Measurements from ENCODE around the gene PAFAH1B1. TPM values are rescaled to one million over a fixed set of nuclear protein-coding genes. Genes with fewer than 3 reads are reported as not detected.

PAFAH1B1 gene
- total RNA-seq, 1 experiment from 2014 or later = 49.1 TPM

DNA sequence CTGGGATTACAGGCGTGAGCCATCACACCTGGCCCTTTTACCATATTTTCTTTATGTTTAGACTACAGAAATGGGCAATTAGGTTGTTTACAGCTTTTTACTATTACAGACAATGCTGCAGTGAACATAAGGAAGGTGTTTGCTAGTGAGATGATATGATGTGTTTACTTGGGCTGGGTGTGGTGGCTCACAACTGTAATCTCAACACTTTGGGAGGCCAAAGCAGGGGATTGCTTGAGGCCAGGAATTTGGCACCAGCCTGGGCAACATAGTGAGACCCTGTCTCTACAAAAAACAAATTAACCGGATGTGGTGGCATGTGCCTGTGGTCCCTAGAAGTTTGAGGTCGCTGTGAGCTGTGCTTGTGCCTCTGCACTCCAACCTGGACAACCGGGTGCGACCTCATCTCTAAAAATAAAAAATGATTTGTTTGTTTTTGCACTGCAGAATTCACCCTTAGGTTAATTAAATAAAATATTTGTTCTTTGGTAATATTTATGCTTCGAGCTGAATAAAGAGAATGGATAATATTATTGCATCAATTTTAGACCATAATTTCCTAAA, 15.0 kb downstream of the PAFAH1B1 start:
- Histone ChIP-seq H3K27ac (ENCODE audit: low read length) (no peak overlapping the region), H3F3A (ENCODE audit: low read length, unreplicated experiment) (no peaks in the 10 kb centered on the region), H3K9me3 (ENCODE audit: low read length) (no peaks in the 10 kb centered on the region), H3K79me2 (ENCODE audit: low read length) (peaks cover 99% of the 10 kb centered on the region), H3K4me1 (ENCODE audit: insufficient read depth, low read length) (no peaks in the 10 kb centered on the region), H2AFZ (ENCODE audit: low read length) (no peak overlapping the region), H3K9ac (ENCODE audit: low read length) (no peak overlapping the region), H3K36me3 (ENCODE audit: low read depth, low read length) (no peaks in the 10 kb centered on the region), H3K9me2 (replicated peaks; ENCODE audit: low read length) (no peaks in the 10 kb centered on the region), H3K4me3 (ENCODE audit: low read length) (no peak overlapping the region), H4K20me1 (ENCODE audit: low read length) (peaks cover 45% of the 10 kb centered on the region), H3K27me3 (ENCODE audit: low read length) (no peaks in the 10 kb centered on the region), H3K4me2 (ENCODE audit: low read length) (no peak overlapping the region)
- CTCF ChIA-PET = interaction anchor here (0.6 kb wide), 1 partner anchor 34 kb away, joined by 3 read pairs; no protein-coding TSS in a partner anchor
- intact Hi-C loops (cut with micrococcal nuclease) = no loop called here
- no TSS peak for BruUV-seq (replicated peaks)
- ATAC-seq (no peak), DNase-seq (no peak)
- POLR2A ChIA-PET (ENCODE audit: unreplicated experiment) = no interaction called here
- TF ChIP-seq EZH2 (IDR thresholded peaks at IDR 0.05; ENCODE audit: low read length, unreplicated experiment) = no peak

DNA sequence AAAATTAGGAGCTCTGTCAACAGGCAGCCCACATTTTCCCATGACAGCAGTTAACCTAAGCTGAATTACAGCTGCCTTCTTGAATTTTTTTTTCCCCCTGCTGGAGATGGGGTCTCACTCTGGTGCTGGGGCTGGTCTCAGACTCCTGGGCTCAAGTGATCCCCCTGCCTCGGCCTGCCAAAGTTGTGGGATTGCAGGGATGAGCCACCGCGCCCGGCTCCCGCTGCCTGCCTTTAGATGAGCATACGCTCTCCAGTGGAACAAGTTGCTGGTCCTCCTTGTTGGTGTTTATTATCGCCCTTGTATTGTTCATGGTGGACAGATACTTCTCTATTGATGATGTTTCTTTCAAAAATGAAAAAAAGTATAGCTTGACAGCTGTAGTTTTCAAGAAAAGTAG, 15.6 kb downstream of the PAFAH1B1 start:
- peaks cover 97% of the 10 kb centered on the region for H3K79me2 ChIP-seq (ENCODE audit: low read length)
- no peaks in the 10 kb centered on the region for H3K27me3 ChIP-seq (ENCODE audit: low read length)
- POLR2A ChIA-PET (ENCODE audit: unreplicated experiment) = no interaction called here
- no peak overlapping the region for H3K4me2 ChIP-seq (ENCODE audit: low read length)
- intact Hi-C loops (cut with micrococcal nuclease) = no loop called here
- CTCF ChIA-PET = no interaction called here
- peaks cover 48% of the 10 kb centered on the region for H4K20me1 ChIP-seq (ENCODE audit: low read length)
- no peaks in the 10 kb centered on the region for H3K9me3 ChIP-seq (ENCODE audit: low read length)
- no peak overlapping the region for H3K27ac ChIP-seq (ENCODE audit: low read length)
- no peaks in the 10 kb centered on the region for H3K36me3 ChIP-seq (ENCODE audit: low read depth, low read length)
- no peak for TF ChIP-seq EZH2phosphoT487 (IDR thresholded peaks at IDR 0.05; ENCODE audit: borderline replicate concordance, low read length)
- TF ChIP-seq, protein P1, sequence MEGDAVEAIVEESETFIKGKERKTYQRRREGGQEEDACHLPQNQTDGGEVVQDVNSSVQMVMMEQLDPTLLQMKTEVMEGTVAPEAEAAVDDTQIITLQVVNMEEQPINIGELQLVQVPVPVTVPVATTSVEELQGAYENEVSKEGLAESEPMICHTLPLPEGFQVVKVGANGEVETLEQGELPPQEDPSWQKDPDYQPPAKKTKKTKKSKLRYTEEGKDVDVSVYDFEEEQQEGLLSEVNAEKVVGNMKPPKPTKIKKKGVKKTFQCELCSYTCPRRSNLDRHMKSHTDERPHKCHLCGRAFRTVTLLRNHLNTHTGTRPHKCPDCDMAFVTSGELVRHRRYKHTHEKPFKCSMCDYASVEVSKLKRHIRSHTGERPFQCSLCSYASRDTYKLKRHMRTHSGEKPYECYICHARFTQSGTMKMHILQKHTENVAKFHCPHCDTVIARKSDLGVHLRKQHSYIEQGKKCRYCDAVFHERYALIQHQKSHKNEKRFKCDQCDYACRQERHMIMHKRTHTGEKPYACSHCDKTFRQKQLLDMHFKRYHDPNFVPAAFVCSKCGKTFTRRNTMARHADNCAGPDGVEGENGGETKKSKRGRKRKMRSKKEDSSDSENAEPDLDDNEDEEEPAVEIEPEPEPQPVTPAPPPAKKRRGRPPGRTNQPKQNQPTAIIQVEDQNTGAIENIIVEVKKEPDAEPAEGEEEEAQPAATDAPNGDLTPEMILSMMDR (conservative IDR thresholded peaks at IDR 0.05; ENCODE audit: low read depth, low read length) = no peak
- TF ChIP-seq EZH2 (IDR thresholded peaks at IDR 0.05; ENCODE audit: low read length, unreplicated experiment) = no peak
- H2AFZ ChIP-seq (ENCODE audit: low read length) = no peak overlapping the region
- ATAC-seq (no peak), DNase-seq (no peak)
- no peaks in the 10 kb centered on the region for H3F3A ChIP-seq (ENCODE audit: low read length, unreplicated experiment)
- H3K4me1 ChIP-seq (ENCODE audit: insufficient read depth, low read length) = no peaks in the 10 kb centered on the region
- no peaks in the 10 kb centered on the region for H3K9me2 ChIP-seq (replicated peaks; ENCODE audit: low read length)
- BruUV-seq (replicated peaks) = no TSS peak
- H3K4me3 ChIP-seq (ENCODE audit: low read length) = no peak overlapping the region
- no peak overlapping the region for H3K9ac ChIP-seq (ENCODE audit: low read length)

DNA sequence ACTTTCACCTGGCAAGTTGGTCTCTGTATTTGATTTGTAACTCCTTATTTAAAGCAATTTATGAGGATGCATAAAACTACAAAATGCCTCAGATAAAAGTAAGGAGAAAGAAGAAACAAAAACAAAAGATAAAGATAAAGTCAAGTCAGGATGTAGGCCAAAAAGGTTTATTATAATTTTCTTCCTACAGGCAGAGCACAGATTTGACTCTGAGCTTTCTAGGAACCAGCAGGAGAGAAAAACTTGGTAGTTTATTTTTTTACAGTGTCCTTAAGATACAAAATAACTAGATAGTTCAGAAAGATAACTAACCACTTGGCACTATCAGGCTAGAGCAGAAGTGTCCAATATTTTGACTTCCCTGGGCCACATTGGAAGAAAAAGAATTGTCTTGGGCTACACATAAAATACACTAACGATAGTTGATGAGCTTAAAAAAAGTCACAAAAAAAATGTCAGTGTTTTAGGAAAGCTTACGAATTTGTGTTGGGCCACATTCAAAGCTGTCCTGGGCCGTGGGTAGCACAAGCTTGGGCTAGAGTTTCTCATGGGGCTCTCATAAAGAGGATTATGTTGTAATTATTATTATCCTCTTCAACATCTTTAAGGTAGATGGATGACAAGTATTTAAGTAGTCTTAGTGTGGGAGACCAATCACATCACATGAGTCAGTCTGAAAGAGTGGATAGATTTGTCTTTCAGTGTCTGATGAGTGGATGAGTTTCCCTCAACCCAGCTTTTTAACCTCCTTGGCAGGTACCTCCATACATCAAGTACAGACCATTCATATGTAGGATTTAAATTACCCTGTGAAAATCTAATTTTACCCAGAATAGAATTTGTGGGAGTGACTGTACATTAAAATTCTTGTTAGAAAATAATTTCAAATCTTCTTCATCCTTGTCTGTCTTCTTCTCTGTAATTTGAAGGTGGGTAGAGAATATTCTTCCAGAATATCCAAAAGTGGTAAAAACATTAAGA, 17.0 kb downstream of the PAFAH1B1 start:
- no peaks in the 10 kb centered on the region for H3K9me2 ChIP-seq (replicated peaks; ENCODE audit: low read length)
- no peaks in the 10 kb centered on the region for H3K27me3 ChIP-seq (ENCODE audit: low read length)
- H4K20me1 ChIP-seq (ENCODE audit: low read length) = peaks cover 40% of the 10 kb centered on the region
- intact Hi-C loops (cut with micrococcal nuclease) = no loop called here
- no peaks in the 10 kb centered on the region for H3K4me1 ChIP-seq (ENCODE audit: insufficient read depth, low read length)
- CTCF ChIA-PET = no interaction called here
- no peaks in the 10 kb centered on the region for H3K9me3 ChIP-seq (ENCODE audit: low read length)
- H3K27ac ChIP-seq (ENCODE audit: low read length) = no peak overlapping the region
- DNase-seq = no peak
- BruUV-seq (replicated peaks) = no TSS peak
- no peak for TF ChIP-seq EZH2 (IDR thresholded peaks at IDR 0.05; ENCODE audit: low read length, unreplicated experiment)
- TF ChIP-seq EZH2phosphoT487 (IDR thresholded peaks at IDR 0.05; ENCODE audit: borderline replicate concordance, low read length) = no peak
- TF ChIP-seq, protein P1 (conservative IDR thresholded peaks at IDR 0.05; ENCODE audit: low read depth, low read length) = no peak
- H3K4me3 ChIP-seq (ENCODE audit: low read length) = no peak overlapping the region
- peaks cover 97% of the 10 kb centered on the region for H3K79me2 ChIP-seq (ENCODE audit: low read length)
- no peak overlapping the region for H2AFZ ChIP-seq (ENCODE audit: low read length)
- no peaks in the 10 kb centered on the region for H3F3A ChIP-seq (ENCODE audit: low read length, unreplicated experiment)
- H3K4me2 ChIP-seq (ENCODE audit: low read length) = no peak overlapping the region
- H3K9ac ChIP-seq (ENCODE audit: low read length) = no peak overlapping the region
- ATAC-seq = no peak
- POLR2A ChIA-PET (ENCODE audit: unreplicated experiment) = no interaction called here
- H3K36me3 ChIP-seq (ENCODE audit: low read depth, low read length) = no peaks in the 10 kb centered on the region

Data from PC-3 (cell line).